HG03060 (cell line): ENCODE measurements around the gene TMEM242.

Source experiments
- ATAC-seq: cut with Tn5 transposase; IDR thresholded peaks from one replicate; pipeline ENCODE4 v1.9.1; 2021; ENCODE audit warnings: low read depth, moderate number of reproducible peaks; ENCODE audit not compliant: unreplicated experiment

TMEM242 gene

GRCh38 chr6:157291356-157291755 is 32.0 kb downstream of the TMEM242 start:
- no peak for ATAC-seq

GRCh38 chr6:157290797-157291196 is 32.5 kb downstream of the TMEM242 start:
- ATAC-seq, result no peak

- no peak for ATAC-seq
Measured at GRCh38 chr6:157289764-157290163, 33.6 kb downstream of the TMEM242 start.

- ATAC-seq, result no peak
Measured at GRCh38 chr6:157288575-157288974, 34.7 kb downstream of the TMEM242 start.

- no peak for ATAC-seq
Measured at GRCh38 chr6:157287923-157288322, 35.4 kb downstream of the TMEM242 start.

GRCh38 chr6:157287247-157287850 is 36.0 kb downstream of the TMEM242 start:
- ATAC-seq, result no peak

GRCh38 chr6:157285422-157285779 is 37.9 kb downstream of the TMEM242 start:
- no peak for ATAC-seq

GRCh38 chr6:157284738-157285421 is 38.4 kb downstream of the TMEM242 start:
- no peak for ATAC-seq

GRCh38 chr6:157283900-157284737 is 39.2 kb downstream of the TMEM242 start:
- ATAC-seq, result no peak

GRCh38 chr6:157283330-157283898 is 39.9 kb downstream of the TMEM242 start:
- ATAC-seq, result no peak

GRCh38 chr6:157282284-157282683 is 41.0 kb downstream of the TMEM242 start:
- ATAC-seq, result no peak

- ATAC-seq, result no peak
Measured at GRCh38 chr6:157281570-157281969, 41.7 kb downstream of the TMEM242 start.

GRCh38 chr6:157280947-157281346 is 42.4 kb downstream of the TMEM242 start:
- ATAC-seq, result no peak

GRCh38 chr6:157280157-157280556 is 43.2 kb downstream of the TMEM242 start:
- ATAC-seq, result no peak

GRCh38 chr6:157278171-157278570 is 45.1 kb downstream of the TMEM242 start:
- ATAC-seq, result no peak

GRCh38 chr6:157276731-157277130 is 46.6 kb downstream of the TMEM242 start:
- no peak for ATAC-seq

- no peak for ATAC-seq
Measured at GRCh38 chr6:157276134-157276532, 47.2 kb downstream of the TMEM242 start.

GRCh38 chr6:157274471-157275226 is 48.7 kb downstream of the TMEM242 start:
- peak; percentile 59 for ATAC-seq

GRCh38 chr6:157273756-157274470 is 49.4 kb downstream of the TMEM242 start:
- peak; percentile 35 for ATAC-seq
